CD4-positive, alpha-beta T cell (primary cell): Measurements from ENCODE around the gene PARD6G. TPM values are rescaled to one million over a fixed set of nuclear protein-coding genes. Genes with fewer than 3 reads are reported as not detected.
A peak's percentile ranks its signal among the peaks of the same experiment; 100 is the strongest.

ENCODE experiments used
- ATAC-seq: fragments of 200-7000 bp; cut with Tn5 transposase; one replicate; pipeline ENCODE4 v1.10.0; 2022; ENCODE audit warnings: mild to moderate bottlenecking; ENCODE audit not compliant: poor library complexity
- CTCF ChIA-PET: fragments of 350-600 bp; sonication (Branson Sonifier 250); formaldehyde crosslinking; loops from one replicate; lab custom pipeline; 2021; ENCODE audit warnings: antibody characterized with exemption, inconsistent platforms; lab: Charles Lee
- POLR2A ChIA-PET: fragments of 350-600 bp; sonication (Branson Sonifier 250); formaldehyde crosslinking; loops from one replicate; lab custom pipeline; 2021; ENCODE audit warnings: antibody characterized with exemption, inconsistent platforms; lab: Charles Lee
- DNase-seq, 14 experiments: peaks; one replicate each; pipeline ENCODE4 v3.0.0-alpha.2; 2013 to 2020; ENCODE audit warnings: mixed read lengths in 2 of 14
- H3K27ac ChIP-seq, 2 donors: one replicate each; pipeline versions ENCODE4 v1.5.1 to v1.7.0; 2013; ENCODE audit warnings: low read length in 2 of 2, low read depth in 1 of 2, mild to moderate bottlenecking in 1 of 2
- H3K27me3 ChIP-seq, 2 experiments: 1 replicate in 1 of 2; 2 replicates in 1 of 2; pipeline versions ENCODE4 v1.6.1 to v1.7.0; 2013; ENCODE audit warnings: low read length in 2 of 2, control low read depth in 1 of 2, mild to moderate bottlenecking in 1 of 2, moderate library complexity in 1 of 2; ENCODE audit not compliant: insufficient read depth in 2 of 2, control insufficient read depth in 1 of 2
- H3K36me3 ChIP-seq: one replicate; pipeline ENCODE4 v1.6.1; 2013; ENCODE audit warnings: low read length, control low read depth; ENCODE audit not compliant: insufficient read depth
- H3K4me1 ChIP-seq: one replicate; pipeline ENCODE4 v1.6.1; 2013; ENCODE audit warnings: low read length, control low read depth; ENCODE audit not compliant: insufficient read depth
- H3K4me3 ChIP-seq: one replicate; pipeline ENCODE4 v1.5.1; 2013; ENCODE audit warnings: mild to moderate bottlenecking, low read length, moderate library complexity
- H3K9me3 ChIP-seq, 2 experiments: 1 replicate in 1 of 2; 2 replicates in 1 of 2; pipeline versions ENCODE4 v1.6.1 to v1.7.0; 2013; ENCODE audit warnings: low read length in 2 of 2, mild to moderate bottlenecking in 2 of 2, control low read depth in 1 of 2, moderate library complexity in 1 of 2; ENCODE audit not compliant: control insufficient read depth in 1 of 2, insufficient read depth in 1 of 2
- H3K27ac Mint-ChIP-seq: one replicate; pipeline ENCODE4 v1.8.0; 2020; ENCODE audit warnings: mixed read lengths
- H3K27me3 Mint-ChIP-seq: one replicate; pipeline ENCODE4 v1.8.0; 2021; ENCODE audit warnings: mixed read lengths
- H3K36me3 Mint-ChIP-seq: one replicate; pipeline ENCODE4 v1.8.0; 2021; ENCODE audit warnings: low read depth, mixed read lengths
- H3K4me1 Mint-ChIP-seq: one replicate; pipeline ENCODE4 v1.8.0; 2021; ENCODE audit warnings: low read depth, mixed read lengths
- H3K4me3 Mint-ChIP-seq: one replicate; pipeline ENCODE4 v1.8.0; 2020; ENCODE audit warnings: mild to moderate bottlenecking, mixed read lengths
- H3K9me3 Mint-ChIP-seq: one replicate; pipeline ENCODE4 v1.8.0; 2020; ENCODE audit warnings: mixed read lengths
- CTCF ChIP-seq: fragments of 200-600 bp; IDR thresholded peaks from one replicate; pipeline ENCODE4 v1.8.0; 2022; ENCODE audit warnings: antibody characterized with exemption, mild to moderate bottlenecking
- intact Hi-C, 2 experiments: fragments of 100-400 bp; cut with DNase I in 1 of 2; cut with micrococcal nuclease in 1 of 2; formaldehyde crosslinking; loops; one replicate each; pipeline versions ENCODE4 v1.15.1 to v1.9.0; 2023 to 2025; cut with DNase I, micrococcal nuclease
- total RNA-seq, 174 experiments: library from RNA in 2 of 174; stranded (reverse) in 2 of 174; gene quantifications; one replicate each; pipeline ENCODE4 v1.2.3 and lab custom pipeline; 2021 to 2026

The PARD6G gene
- total RNA-seq, 2 experiments from 2014 or later, result 0.38 to 1.1 TPM

- Histone ChIP-seq H3K27ac (no peak overlapping the region), H3K27me3 (no peaks in the 10 kb centered on the region), H3K4me1 (peaks cover 8% of the 10 kb centered on the region), H3K36me3 (peaks cover 30% of the 10 kb centered on the region), H3K4me3 (no peak overlapping the region), H3K9me3 (no peaks in the 10 kb centered on the region)
- no peaks in the 10 kb centered on the region for H3K9me3 Mint-ChIP-seq
- H3K27me3 Mint-ChIP-seq, result no peaks in the 10 kb centered on the region
- ATAC-seq (no peak), DNase-seq (no peak)
- intact Hi-C loops, result no loop called here
- ChIA-PET CTCF (no interaction called here), POLR2A (no interaction called here)
- H3K4me3 Mint-ChIP-seq, result no peak overlapping the region
- H3K27ac Mint-ChIP-seq, result no peak overlapping the region
- H3K36me3 Mint-ChIP-seq, result peaks cover 73% of the 10 kb centered on the region
- peaks cover 52% of the 10 kb centered on the region for H3K4me1 Mint-ChIP-seq
- TF ChIP-seq CTCF, result no peak
Measured at GRCh38 chr18:80119111-80119510, 128.2 kb downstream of the PARD6G start.

- Mint-ChIP-seq H3K4me1 (peaks cover 63% of the 10 kb centered on the region), H3K27ac (no peak overlapping the region), H3K27me3 (no peaks in the 10 kb centered on the region), H3K4me3 (no peak overlapping the region), H3K36me3 (peaks cover 56% of the 10 kb centered on the region), H3K9me3 (no peaks in the 10 kb centered on the region)
- Histone ChIP-seq H3K36me3 (peaks cover 24% of the 10 kb centered on the region), H3K4me1 (peaks cover 17% of the 10 kb centered on the region), H3K27me3 (no peaks in the 10 kb centered on the region), H3K4me3 (no peak overlapping the region), H3K27ac (no peak overlapping the region), H3K9me3 (no peaks in the 10 kb centered on the region)
- DNase-seq, result no peak
- ChIA-PET POLR2A (no interaction called here), CTCF (no interaction called here)
- intact Hi-C loops, result no loop called here
- no peak for TF ChIP-seq CTCF
- ATAC-seq, result no peak
Measured at GRCh38 chr18:80115035-80115434, 132.3 kb downstream of the PARD6G start.

GRCh38 chr18:80112624-80113248 is 134.6 kb downstream of the PARD6G start:
- Histone ChIP-seq H3K4me3 (no peak overlapping the region), H3K27ac (no peak overlapping the region), H3K9me3 (peaks cover 0 to 11% of the 10 kb centered on the region in 2 experiments), H3K36me3 (peaks cover 7% of the 10 kb centered on the region), H3K27me3 (no peaks in the 10 kb centered on the region), H3K4me1 (peaks cover 24% of the 10 kb centered on the region)
- Mint-ChIP-seq H3K4me3 (peak overlapping the region; percentile 28), H3K36me3 (peaks cover 46% of the 10 kb centered on the region), H3K27ac (no peak overlapping the region), H3K27me3 (no peaks in the 10 kb centered on the region), H3K4me1 (peaks cover 79% of the 10 kb centered on the region), H3K9me3 (no peaks in the 10 kb centered on the region)
- ATAC-seq, result no peak
- ChIA-PET POLR2A (no interaction called here), CTCF (no interaction called here)
- TF ChIP-seq CTCF, result no peak
- DNase-seq, result no peak
- intact Hi-C loops, result no loop called here
